GM12865 (cell line): ENCODE data around the gene TRIM31.
A peak's percentile ranks its signal among the peaks of the same experiment; 100 is the strongest.

Experiments
- DNase-seq: peaks from one replicate; pipeline ENCODE4 v3.0.0; 2010; ENCODE audit warnings: low read depth
- H3K4me3 ChIP-seq: 2 replicates; pipeline ENCODE4 v1.5.1; 2011; ENCODE audit warnings: mild to moderate bottlenecking, low read depth, low read length, control low read depth
- CTCF ChIP-seq: IDR thresholded peaks from 2 replicates; pipeline ENCODE4 v1.5.1; 2011; ENCODE audit warnings: low read length, control low read depth, low read depth, inconsistent platforms; ENCODE audit not compliant: insufficient read depth; ENCODE audit errors: missing control alignments

TRIM31 gene

DNA sequence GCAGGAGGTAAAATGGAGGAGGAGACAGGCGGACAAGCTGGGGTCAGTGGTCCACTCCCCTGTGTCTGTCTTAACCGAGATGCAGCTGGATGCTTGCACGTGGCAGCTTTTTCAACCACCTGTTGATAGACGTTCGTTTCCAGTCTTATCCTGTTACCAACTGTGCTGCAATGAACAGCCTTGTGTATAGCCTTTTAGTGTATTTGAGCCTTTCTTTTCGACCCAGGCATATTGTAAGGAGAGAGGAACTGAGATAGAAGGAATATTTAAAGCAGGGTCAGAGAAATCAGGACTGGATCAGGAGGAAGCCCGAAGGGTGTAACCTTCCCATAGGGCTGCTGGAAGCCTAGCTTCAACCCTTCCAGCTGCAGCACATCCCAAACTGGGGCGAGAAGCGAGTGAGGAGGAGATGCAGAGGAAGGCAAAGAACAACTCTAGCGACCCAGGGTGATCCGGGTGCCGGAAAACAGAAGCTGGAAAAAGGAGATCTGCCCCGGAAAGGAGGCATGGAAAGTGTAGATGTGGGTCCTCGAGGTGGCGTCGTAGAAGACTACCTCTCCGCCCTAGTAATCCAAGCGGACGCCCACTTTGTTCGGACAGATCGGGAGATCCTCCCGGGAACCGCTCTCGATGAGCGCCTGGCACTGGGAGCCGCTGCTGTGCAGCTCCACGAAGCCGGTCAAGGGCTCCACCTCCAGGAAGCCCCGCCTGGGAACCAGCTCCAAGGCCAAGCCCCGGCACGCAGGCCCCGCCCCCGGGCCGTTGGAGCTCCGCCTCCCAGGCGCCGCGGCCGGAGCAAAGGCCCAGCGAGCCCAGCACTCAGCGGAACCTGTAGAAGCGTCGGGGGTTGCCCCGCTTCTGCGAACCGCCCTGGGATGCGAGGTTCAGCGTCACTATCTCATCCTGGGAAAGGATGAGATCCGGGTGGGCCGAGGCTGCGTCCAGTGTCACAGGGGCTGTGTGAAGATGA, 11.2 kb downstream of the TRIM31 start:
- peak overlapping the region; percentile 36 for H3K4me3 ChIP-seq
- DNase-seq = peak; percentile 72
- TF ChIP-seq CTCF = peak; percentile 1

GRCh38 chr6:30100585-30101443, 12.1 kb downstream of the TRIM31 start:
- H3K4me3 ChIP-seq = peak overlapping the region; percentile 22
- DNase-seq = no peak
- no peak for TF ChIP-seq CTCF

DNA sequence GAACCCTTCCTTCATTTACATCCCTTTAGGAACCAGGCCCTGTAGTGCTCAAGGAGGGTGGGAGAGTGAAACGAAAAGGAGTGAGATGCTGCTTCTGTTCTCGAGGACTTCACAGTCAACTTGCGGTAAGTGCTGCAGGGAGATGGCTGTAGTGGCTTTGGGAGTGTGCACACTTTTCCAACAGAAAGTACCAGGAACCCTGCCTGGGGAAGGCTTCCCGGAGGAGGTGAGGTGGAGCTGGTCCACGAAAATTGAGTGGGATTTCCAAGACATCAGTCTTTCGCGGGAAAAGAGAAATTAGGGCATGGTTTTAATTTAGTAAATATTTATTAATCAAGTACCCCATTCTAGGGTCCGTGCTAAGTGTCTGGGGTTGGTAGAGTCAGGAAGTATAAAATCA, 12.7 kb downstream of the TRIM31 start:
- TF ChIP-seq CTCF = no peak
- DNase-seq = no peak
- no peak overlapping the region for H3K4me3 ChIP-seq

GRCh38 chr6:30097902-30098768, 14.8 kb downstream of the TRIM31 start:
- no peak for DNase-seq

GRCh38 chr6:30096829-30097228, 16.1 kb downstream of the TRIM31 start:
- DNase-seq = no peak
- TF ChIP-seq CTCF = no peak
- H3K4me3 ChIP-seq = no peak overlapping the region

More at GRCh38 chr6:30097902-30098768, 14.8 kb downstream of the TRIM31 start:
- no peak overlapping the region for H3K4me3 ChIP-seq
- no peak for TF ChIP-seq CTCF
